Fibroblast of lung (primary cell): ENCODE results near the gene FBXO41.

Experiments used
- EZH2 ChIP-seq: IDR thresholded peaks from 2 replicates; pipeline ENCODE4 v1.5.1; 2012; ENCODE audit warnings: low read length, control low read depth, mild to moderate bottlenecking; ENCODE audit errors: missing control alignments
- TF ChIP-seq, protein P1 (sequence below), 2 donors: IDR thresholded peaks in 1 of 2; conservative IDR thresholded peaks in 1 of 2; 1 replicate in 1 of 2; 2 replicates in 1 of 2; pipeline ENCODE4 v1.5.1; 2011 to 2012; ENCODE audit warnings: low read length in 2 of 2, control low read depth in 1 of 2, inconsistent platforms in 1 of 2, low read depth in 1 of 2, mild to moderate bottlenecking in 1 of 2

GRCh38 chr2:73266061-73266901 lies 18.0 kb downstream of the FBXO41 start:
- TF ChIP-seq, protein P1, sequence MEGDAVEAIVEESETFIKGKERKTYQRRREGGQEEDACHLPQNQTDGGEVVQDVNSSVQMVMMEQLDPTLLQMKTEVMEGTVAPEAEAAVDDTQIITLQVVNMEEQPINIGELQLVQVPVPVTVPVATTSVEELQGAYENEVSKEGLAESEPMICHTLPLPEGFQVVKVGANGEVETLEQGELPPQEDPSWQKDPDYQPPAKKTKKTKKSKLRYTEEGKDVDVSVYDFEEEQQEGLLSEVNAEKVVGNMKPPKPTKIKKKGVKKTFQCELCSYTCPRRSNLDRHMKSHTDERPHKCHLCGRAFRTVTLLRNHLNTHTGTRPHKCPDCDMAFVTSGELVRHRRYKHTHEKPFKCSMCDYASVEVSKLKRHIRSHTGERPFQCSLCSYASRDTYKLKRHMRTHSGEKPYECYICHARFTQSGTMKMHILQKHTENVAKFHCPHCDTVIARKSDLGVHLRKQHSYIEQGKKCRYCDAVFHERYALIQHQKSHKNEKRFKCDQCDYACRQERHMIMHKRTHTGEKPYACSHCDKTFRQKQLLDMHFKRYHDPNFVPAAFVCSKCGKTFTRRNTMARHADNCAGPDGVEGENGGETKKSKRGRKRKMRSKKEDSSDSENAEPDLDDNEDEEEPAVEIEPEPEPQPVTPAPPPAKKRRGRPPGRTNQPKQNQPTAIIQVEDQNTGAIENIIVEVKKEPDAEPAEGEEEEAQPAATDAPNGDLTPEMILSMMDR (conservative IDR thresholded peaks at IDR 0.05 in 1 of 2, IDR thresholded peaks at IDR 0.05 in 1 of 2; ENCODE audit: low read depth in 1 of 2, low read length in 2 of 2) = no peak
- TF ChIP-seq EZH2 = no peak
